Duodenal mucosa (tissue), 2 donors: Measurements from ENCODE around the gene NID1.

Experiments used
- H3K27ac ChIP-seq: one replicate; pipeline ENCODE4 v1.7.0; 2013; ENCODE audit warnings: low read depth, low read length
- H3K27me3 ChIP-seq, 2 donors: one replicate each; pipeline ENCODE4 v1.7.0; 2013; ENCODE audit warnings: low read length in 2 of 2, control low read depth in 1 of 2; ENCODE audit not compliant: insufficient read depth in 2 of 2, control insufficient read depth in 1 of 2
- H3K36me3 ChIP-seq, 2 donors: one replicate each; pipeline ENCODE4 v1.7.0; 2013; ENCODE audit warnings: low read length in 2 of 2, control low read depth in 1 of 2; ENCODE audit not compliant: insufficient read depth in 2 of 2, control insufficient read depth in 1 of 2
- H3K4me1 ChIP-seq, 2 donors: one replicate each; pipeline ENCODE4 v1.7.0; 2013; ENCODE audit warnings: low read length in 2 of 2, control low read depth in 1 of 2; ENCODE audit not compliant: insufficient read depth in 2 of 2, control insufficient read depth in 1 of 2
- H3K4me3 ChIP-seq, 2 donors: one replicate each; pipeline ENCODE4 v1.7.0; 2013; ENCODE audit warnings: low read length in 2 of 2, low read depth in 1 of 2
- H3K9ac ChIP-seq, 2 donors: one replicate each; pipeline ENCODE4 v1.7.0; 2013; ENCODE audit warnings: low read length in 2 of 2, low read depth in 1 of 2
- H3K9me3 ChIP-seq, 2 donors: one replicate each; pipeline ENCODE4 v1.7.0; 2013; ENCODE audit warnings: low read length in 2 of 2, control low read depth in 1 of 2; ENCODE audit not compliant: control insufficient read depth in 1 of 2

Gene NID1

DNA sequence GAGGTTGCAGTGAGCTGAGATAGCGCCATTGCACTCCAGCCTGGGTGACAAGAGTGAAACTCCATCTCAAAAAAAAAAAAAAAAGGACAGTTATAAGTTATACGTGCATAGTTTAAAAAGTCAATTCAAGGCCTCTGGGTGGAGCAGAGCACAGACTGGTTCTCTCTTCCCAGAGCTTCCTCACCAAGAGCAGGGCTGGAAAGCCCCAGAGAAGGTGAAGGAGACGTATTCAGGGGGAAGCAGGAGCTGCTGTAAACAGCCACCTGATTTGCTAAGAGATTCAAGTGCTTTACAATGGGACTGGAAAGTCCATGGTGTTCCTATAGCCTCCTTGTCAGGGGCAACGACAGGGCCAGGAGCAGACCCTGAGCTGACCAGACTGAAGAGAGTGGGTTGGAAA, 113.2 kb downstream of the NID1 start:
- no peaks in the 10 kb centered on the region for H3K27me3 ChIP-seq
- H3K4me3 ChIP-seq: no peak overlapping the region
- no peak overlapping the region for H3K27ac ChIP-seq
- peaks cover 12 to 18% of the 10 kb centered on the region in 2 donors for H3K4me1 ChIP-seq
- no peaks in the 10 kb centered on the region for H3K36me3 ChIP-seq
- no peaks in the 10 kb centered on the region for H3K9me3 ChIP-seq
- no peak overlapping the region for H3K9ac ChIP-seq

DNA sequence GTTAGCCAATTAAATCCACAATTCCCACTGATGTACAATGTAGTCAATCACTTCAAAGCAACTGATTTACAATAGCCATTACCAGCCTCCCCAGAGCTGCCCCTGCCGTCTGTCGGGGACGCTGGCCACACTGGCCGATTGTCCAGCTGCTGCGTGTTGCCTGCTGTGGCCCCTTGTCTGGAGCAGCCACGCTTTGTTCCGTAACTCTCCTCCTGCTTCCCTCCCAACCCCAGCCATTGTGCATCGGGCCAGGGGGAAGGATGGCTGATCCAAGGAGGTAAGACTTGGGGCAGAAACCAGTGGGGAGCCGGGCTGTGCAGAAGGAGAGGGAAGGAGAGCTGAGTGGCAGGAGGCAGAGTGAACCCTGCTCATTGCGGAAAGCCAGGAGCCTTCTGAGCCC, 114.6 kb downstream of the NID1 start:
- Histone ChIP-seq H3K27ac (no peak overlapping the region), H3K4me3 (no peak overlapping the region), H3K36me3 (no peaks in the 10 kb centered on the region), H3K27me3 (no peaks in the 10 kb centered on the region), H3K9ac (no peak overlapping the region), H3K4me1 (peaks cover 12 to 14% of the 10 kb centered on the region in 2 donors), H3K9me3 (no peaks in the 10 kb centered on the region)

DNA sequence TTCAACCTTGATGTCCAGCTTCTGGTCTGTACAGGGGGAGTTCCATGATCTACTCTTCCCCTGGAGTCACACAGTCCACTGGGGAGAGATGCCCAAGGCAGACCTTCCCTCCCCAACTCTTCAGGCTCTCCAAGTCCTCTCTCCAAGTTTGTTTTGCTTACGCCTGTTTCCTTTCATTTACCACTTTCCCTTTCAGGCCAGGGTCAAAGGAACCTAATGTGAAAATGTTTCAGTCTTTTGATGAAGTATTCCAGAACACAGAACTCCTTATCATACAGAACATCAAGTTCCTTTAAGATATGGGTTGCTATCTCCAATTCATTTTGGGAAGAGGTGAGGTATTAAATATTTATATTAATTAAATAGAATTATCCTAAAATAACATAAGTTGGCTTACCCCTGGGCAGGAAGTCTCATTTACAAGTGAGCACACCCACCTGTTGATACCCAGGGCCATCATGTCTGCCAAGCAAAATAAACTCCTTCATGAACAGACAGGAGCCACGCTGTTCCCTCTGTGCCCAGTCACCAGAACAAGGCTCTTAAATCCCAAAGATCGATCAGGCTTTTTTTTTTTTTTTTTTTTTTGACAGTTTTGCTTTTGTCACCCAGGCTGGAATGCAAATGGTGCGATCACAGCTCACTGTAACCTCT, 116.0 kb downstream of the NID1 start:
- H3K9me3 ChIP-seq: no peaks in the 10 kb centered on the region
- no peaks in the 10 kb centered on the region for H3K27me3 ChIP-seq
- H3K27ac ChIP-seq: no peak overlapping the region
- H3K4me3 ChIP-seq: no peak overlapping the region
- H3K4me1 ChIP-seq: peaks cover 0 to 2% of the 10 kb centered on the region in 2 donors
- no peak overlapping the region for H3K9ac ChIP-seq
- no peaks in the 10 kb centered on the region for H3K36me3 ChIP-seq

DNA sequence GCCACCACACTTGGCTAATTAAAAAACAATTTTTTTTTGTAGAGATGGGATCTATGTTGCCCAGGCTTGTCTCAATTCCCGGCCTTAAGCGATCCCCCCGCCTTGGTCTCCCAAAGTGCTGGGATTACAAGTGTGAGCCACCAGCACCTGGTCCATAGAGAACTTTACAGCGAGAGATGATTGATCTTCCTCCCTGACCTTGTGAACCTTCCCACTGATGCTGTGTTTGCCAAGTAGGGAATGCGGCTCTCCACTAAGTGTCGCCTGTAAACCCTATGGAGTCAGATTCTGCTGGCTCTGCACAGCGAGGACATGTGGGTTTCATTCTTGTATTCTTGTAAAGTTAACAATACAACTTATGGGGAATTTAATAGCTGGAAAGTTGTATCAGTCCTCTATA, 116.9 kb downstream of the NID1 start:
- H3K9me3 ChIP-seq: no peaks in the 10 kb centered on the region
- no peaks in the 10 kb centered on the region for H3K4me1 ChIP-seq
- H3K9ac ChIP-seq: no peak overlapping the region
- H3K27ac ChIP-seq: no peak overlapping the region
- H3K36me3 ChIP-seq: no peaks in the 10 kb centered on the region
- no peaks in the 10 kb centered on the region for H3K27me3 ChIP-seq
- H3K4me3 ChIP-seq: no peak overlapping the region

DNA sequence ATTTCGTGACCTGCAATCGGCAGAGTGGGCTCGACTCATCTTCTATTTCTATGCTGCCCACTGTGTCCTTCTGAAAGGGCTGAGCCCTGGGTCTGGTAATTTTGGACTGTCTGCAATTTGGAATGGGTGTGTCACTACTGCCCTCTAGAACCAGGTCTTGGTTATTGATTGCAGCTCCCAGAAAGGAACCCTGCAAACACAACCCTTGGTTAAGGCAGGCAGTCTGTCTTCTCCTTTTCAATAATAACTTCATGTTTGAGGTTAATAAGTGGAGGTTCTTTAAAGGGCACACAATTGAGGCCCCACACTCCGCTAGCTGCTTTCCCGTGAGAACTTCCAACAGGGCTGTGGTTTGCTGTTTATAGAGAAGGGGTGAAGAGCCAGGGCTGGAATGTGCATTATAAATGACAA, 118.3 kb downstream of the NID1 start:
- H3K9me3 ChIP-seq: no peaks in the 10 kb centered on the region
- no peak overlapping the region for H3K9ac ChIP-seq
- no peaks in the 10 kb centered on the region for H3K27me3 ChIP-seq
- H3K4me3 ChIP-seq: no peak overlapping the region
- no peaks in the 10 kb centered on the region for H3K4me1 ChIP-seq
- H3K36me3 ChIP-seq: no peaks in the 10 kb centered on the region
- no peak overlapping the region for H3K27ac ChIP-seq

DNA sequence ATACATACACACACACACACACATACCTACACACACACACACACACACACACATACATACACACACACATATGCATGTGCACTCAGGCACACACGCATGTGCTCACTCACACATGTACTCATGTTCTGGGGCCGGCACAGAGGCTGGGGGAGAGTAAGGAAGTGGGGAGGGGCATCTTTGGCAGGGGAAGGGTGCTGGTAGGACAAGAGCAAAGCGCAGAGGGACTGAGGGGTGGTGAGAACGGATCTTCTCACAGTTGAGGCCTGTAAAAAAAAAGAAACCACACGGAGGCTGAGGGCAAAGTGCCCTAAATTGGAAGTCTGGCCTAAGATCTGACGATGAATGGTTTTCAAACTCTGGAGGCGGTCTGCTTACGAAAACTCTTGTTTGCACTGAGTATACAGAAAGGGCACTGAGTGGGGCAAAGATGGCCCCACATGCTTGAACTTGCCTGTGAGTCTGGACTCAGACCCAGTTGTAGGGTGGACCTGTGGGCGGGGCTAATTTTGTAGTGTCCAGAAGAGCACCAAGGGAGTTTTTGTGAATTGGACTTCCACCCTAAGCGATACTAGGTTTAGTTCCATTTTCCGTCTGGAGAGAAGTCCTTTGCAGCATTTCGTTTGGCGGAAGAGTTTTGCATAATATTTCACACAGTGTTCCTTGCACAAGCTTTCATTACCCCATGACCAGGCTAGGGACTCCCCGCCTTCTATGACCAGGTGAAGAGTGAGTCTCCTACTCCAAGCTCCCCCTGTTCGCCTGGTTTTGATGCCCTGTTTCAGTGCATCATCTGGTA, 118.9 kb downstream of the NID1 start:
- H3K9ac ChIP-seq: no peak overlapping the region
- H3K27me3 ChIP-seq: no peaks in the 10 kb centered on the region
- no peaks in the 10 kb centered on the region for H3K36me3 ChIP-seq
- H3K4me3 ChIP-seq: no peak overlapping the region
- no peaks in the 10 kb centered on the region for H3K4me1 ChIP-seq
- no peaks in the 10 kb centered on the region for H3K9me3 ChIP-seq
- H3K27ac ChIP-seq: no peak overlapping the region

DNA sequence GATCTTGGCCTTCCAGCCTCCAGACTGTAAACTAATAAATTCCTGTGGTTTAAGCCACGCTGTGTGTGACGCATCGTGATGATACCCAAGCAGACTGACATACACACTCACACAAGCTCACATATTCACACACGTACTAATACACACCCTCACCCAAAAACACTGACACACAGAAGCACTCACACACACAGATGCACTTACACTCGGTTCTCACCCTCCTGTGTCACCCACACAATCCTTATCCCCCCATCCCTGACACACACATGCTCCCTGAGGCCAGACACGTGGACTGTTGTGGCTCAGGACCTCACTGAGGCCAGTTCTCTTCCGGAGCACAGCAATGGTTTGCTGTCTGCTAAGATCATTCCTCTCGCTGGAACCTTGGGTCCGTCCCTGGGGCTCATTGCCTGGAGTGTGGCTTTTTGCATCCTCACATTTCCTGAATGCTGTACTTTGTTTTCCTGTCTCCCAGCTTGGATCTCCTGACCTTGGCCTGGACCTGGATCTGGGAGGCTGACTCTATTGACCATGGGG, 121.2 kb downstream of the NID1 start:
- no peaks in the 10 kb centered on the region for H3K27me3 ChIP-seq
- no peak overlapping the region for H3K4me3 ChIP-seq
- no peak overlapping the region for H3K27ac ChIP-seq
- H3K9me3 ChIP-seq: no peaks in the 10 kb centered on the region
- peaks cover 0 to 6% of the 10 kb centered on the region in 2 donors for H3K4me1 ChIP-seq
- H3K9ac ChIP-seq: no peak overlapping the region
- H3K36me3 ChIP-seq: no peaks in the 10 kb centered on the region

DNA sequence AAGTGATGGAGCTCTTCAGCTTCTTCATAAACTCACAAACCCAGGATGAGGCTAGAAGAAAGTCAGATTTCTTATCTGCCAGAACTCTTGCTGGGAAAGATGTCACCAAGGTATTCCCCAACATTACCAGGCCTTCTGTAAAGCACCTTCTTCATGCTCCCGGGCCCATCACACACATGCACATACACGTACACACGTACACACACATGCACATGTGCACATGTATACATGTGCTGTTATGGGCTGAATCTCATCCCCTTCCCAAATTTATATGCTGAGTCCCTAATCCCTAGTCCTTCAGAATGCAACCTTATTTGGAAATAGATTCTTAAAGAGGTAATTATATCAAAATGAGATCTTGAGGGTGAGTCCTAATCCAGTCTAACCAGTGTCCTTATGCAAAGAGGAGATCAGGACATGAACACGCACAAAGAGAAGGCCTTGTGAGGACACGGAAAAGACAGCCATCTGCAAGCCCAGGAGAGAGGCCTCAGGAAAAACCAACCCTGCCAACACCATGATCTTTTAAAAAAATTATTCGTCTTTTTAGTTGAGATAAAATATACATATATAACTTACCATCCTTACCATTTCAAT, 121.8 kb downstream of the NID1 start:
- H3K9ac ChIP-seq: no peak overlapping the region
- H3K4me3 ChIP-seq: no peak overlapping the region
- H3K27ac ChIP-seq: no peak overlapping the region
- H3K4me1 ChIP-seq: peaks cover 0 to 6% of the 10 kb centered on the region in 2 donors
- no peaks in the 10 kb centered on the region for H3K27me3 ChIP-seq
- no peaks in the 10 kb centered on the region for H3K9me3 ChIP-seq
- H3K36me3 ChIP-seq: no peaks in the 10 kb centered on the region

DNA sequence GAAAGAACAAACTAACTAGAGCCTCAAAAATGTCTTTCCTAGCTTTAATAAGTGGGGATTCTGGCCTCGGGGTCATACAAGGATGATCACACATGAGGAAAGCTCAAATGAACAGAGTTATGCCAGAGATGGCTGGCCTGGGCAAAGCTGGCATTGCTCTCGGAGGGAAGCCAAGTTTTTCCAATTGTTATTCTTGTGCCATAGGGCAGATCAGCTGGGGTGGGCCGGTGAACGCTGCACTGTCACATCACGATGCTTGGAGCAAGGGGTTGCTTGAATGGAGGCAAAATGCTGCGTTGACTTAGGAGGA, 122.3 kb downstream of the NID1 start:
- Histone ChIP-seq H3K9ac (no peak overlapping the region), H3K4me1 (peaks cover 0 to 6% of the 10 kb centered on the region in 2 donors), H3K9me3 (no peaks in the 10 kb centered on the region), H3K27me3 (no peaks in the 10 kb centered on the region), H3K27ac (no peak overlapping the region), H3K4me3 (no peak overlapping the region), H3K36me3 (no peaks in the 10 kb centered on the region)

DNA sequence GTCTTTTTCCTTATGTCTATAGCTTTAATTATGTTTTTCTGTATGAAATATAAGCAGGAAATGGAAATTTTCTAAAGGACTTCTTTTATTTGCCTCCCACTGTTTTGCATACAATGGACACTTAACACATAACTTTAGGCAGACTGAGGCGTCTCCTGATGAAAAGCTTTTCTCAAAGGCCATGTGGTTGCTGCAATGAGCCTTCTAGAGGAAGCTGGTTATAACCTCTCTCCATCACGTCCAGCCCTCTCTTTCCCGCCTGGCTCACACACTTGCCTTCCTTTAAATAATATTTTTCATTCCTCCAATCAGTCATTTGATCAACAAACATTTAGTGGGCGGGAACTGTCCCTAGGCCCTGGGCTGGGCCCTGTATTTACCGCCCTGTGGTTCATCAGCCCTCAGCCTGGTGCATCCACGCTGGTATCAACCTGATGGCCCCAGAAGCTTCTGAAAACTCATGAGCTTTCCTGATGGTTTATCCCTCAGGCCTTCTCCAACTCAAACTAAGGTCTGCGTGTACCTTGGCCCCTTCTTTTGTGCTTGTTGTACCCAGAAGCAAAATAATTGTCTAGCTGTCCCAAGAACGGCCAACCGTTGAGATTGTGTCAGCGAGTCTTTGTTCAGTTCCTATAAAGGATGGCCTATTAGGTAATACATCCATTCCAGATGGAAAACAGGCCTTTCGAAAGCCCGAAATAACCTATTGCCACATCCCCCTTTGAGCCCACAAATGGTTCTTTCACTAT, 122.8 kb downstream of the NID1 start:
- no peak overlapping the region for H3K9ac ChIP-seq
- no peak overlapping the region for H3K4me3 ChIP-seq
- peaks cover 0 to 6% of the 10 kb centered on the region in 2 donors for H3K4me1 ChIP-seq
- H3K27ac ChIP-seq: no peak overlapping the region
- H3K36me3 ChIP-seq: no peaks in the 10 kb centered on the region
- H3K27me3 ChIP-seq: no peaks in the 10 kb centered on the region
- no peaks in the 10 kb centered on the region for H3K9me3 ChIP-seq
